GM12878 (cell line): ENCODE results near the gene GRAMD2B.

ENCODE experiments used
- CBX5 ChIP-seq: sonication (generic); IDR thresholded peaks from 2 replicates; pipeline ENCODE4 v1.6.1; 2016; ENCODE audit warnings: low read depth, moderate library complexity, mild to moderate bottlenecking, inconsistent platforms
- DPF2 ChIP-seq: fragments of 450-650 bp; IDR thresholded peaks from 2 replicates; pipeline ENCODE4 v1.6.1; 2017; ENCODE audit warnings: mild to moderate bottlenecking
- EP300 ChIP-seq, 2 experiments: fragments of 150-350 bp in 1 of 2; IDR thresholded peaks; 2 replicates each; pipeline ENCODE4 v1.6.1; 2011 to 2012; ENCODE audit warnings: low read depth in 2 of 2, low read length in 2 of 2, borderline replicate concordance in 1 of 2, improper control_type of control experiment in 1 of 2, inconsistent platforms in 1 of 2; ENCODE audit not compliant: control insufficient read depth in 1 of 2
- ESRRA ChIP-seq: IDR thresholded peaks from 2 replicates; pipeline ENCODE4 v1.6.1; 2012; ENCODE audit warnings: mild to moderate bottlenecking, low read length, improper control_type of control experiment
- EZH2 ChIP-seq: IDR thresholded peaks from 2 replicates; pipeline ENCODE4 v1.6.1; 2012; ENCODE audit warnings: low read depth, mild to moderate bottlenecking, control low read depth, inconsistent platforms, low read length, borderline replicate concordance; ENCODE audit not compliant: control insufficient read depth
- NFIC ChIP-seq: IDR thresholded peaks from 2 replicates; pipeline ENCODE4 v1.6.1; 2012; ENCODE audit warnings: low read depth, mild to moderate bottlenecking, inconsistent platforms, low read length, moderate library complexity
- POLR2A ChIP-seq: IDR thresholded peaks from 2 replicates; pipeline ENCODE4 v1.6.1; 2011; ENCODE audit warnings: low read depth, mild to moderate bottlenecking, low read length
- SIX5 ChIP-seq: IDR thresholded peaks from 2 replicates; pipeline ENCODE4 v1.6.1; 2011; ENCODE audit warnings: mild to moderate bottlenecking, low read depth, low read length, moderate library complexity; ENCODE audit not compliant: severe bottlenecking
- SP1 ChIP-seq: IDR thresholded peaks from one replicate; pipeline ENCODE4 v1.6.1; 2011; ENCODE audit warnings: low read depth, low read length
- ZNF274 ChIP-seq: IDR thresholded peaks from one replicate; pipeline ENCODE4 v1.8.0; 2011; ENCODE audit not compliant: insufficient read length, insufficient read depth
- TF ChIP-seq, protein P1 (sequence below), 3 experiments: IDR thresholded peaks in 2 of 3; conservative IDR thresholded peaks in 1 of 3; 2 replicates each; pipeline ENCODE4 v1.5.1; 2011; ENCODE audit warnings: low read depth in 3 of 3, low read length in 3 of 3, mild to moderate bottlenecking in 3 of 3, control low read depth in 2 of 3, moderate library complexity in 2 of 3, inconsistent platforms in 1 of 3, mixed read lengths in 1 of 3; ENCODE audit not compliant: control insufficient read depth in 2 of 3, insufficient read depth in 1 of 3; ENCODE audit errors: extremely low read depth in 1 of 3
- TF ChIP-seq, protein P2 (sequence below): IDR thresholded peaks from 2 replicates; pipeline ENCODE4 v1.6.1; 2011; ENCODE audit warnings: mild to moderate bottlenecking, low read depth, low read length, moderate library complexity; ENCODE audit not compliant: insufficient replicate concordance

DNA sequence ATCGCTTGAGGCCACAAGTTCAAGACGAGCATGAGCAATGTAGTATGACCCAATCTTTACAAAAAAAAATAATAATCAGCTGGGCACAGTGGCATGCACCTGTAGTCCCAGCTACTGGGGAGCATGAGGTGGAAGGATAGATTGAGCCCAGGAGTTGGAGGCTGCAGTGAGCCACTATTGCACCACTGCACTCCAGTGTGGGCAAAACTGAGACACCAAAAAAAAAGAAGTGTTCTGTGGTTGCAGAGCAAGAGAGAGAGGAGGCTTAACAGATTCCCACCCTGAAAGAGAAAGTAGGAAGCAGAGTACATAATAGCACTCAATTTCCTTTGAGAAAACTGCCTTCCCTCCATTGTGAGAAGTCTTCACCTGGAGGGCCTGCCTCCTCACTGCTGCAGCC lies 119.2 kb downstream of the GRAMD2B start:
- TF ChIP-seq, protein P1, sequence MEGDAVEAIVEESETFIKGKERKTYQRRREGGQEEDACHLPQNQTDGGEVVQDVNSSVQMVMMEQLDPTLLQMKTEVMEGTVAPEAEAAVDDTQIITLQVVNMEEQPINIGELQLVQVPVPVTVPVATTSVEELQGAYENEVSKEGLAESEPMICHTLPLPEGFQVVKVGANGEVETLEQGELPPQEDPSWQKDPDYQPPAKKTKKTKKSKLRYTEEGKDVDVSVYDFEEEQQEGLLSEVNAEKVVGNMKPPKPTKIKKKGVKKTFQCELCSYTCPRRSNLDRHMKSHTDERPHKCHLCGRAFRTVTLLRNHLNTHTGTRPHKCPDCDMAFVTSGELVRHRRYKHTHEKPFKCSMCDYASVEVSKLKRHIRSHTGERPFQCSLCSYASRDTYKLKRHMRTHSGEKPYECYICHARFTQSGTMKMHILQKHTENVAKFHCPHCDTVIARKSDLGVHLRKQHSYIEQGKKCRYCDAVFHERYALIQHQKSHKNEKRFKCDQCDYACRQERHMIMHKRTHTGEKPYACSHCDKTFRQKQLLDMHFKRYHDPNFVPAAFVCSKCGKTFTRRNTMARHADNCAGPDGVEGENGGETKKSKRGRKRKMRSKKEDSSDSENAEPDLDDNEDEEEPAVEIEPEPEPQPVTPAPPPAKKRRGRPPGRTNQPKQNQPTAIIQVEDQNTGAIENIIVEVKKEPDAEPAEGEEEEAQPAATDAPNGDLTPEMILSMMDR (IDR thresholded peaks at IDR 0.05 in 2 of 3, conservative IDR thresholded peaks at IDR 0.05 in 1 of 3; ENCODE audit: control insufficient read depth in 2 of 3, extremely low read depth in 1 of 3, insufficient read depth in 1 of 3, low read depth in 3 of 3, low read length in 3 of 3): no peak
- TF ChIP-seq POLR2A: no peak
- TF ChIP-seq ZNF274: no peak
- no peak for TF ChIP-seq NFIC
- TF ChIP-seq EP300 (IDR thresholded peaks at IDR 0.05; ENCODE audit: borderline replicate concordance in 1 of 2, control insufficient read depth in 1 of 2, low read depth in 2 of 2, low read length in 2 of 2): no peak
- TF ChIP-seq, protein P2, sequence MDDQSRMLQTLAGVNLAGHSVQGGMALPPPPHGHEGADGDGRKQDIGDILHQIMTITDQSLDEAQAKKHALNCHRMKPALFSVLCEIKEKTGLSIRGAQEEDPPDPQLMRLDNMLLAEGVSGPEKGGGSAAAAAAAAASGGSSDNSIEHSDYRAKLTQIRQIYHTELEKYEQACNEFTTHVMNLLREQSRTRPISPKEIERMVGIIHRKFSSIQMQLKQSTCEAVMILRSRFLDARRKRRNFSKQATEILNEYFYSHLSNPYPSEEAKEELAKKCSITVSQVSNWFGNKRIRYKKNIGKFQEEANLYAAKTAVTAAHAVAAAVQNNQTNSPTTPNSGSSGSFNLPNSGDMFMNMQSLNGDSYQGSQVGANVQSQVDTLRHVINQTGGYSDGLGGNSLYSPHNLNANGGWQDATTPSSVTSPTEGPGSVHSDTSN: no peak
- no peak for TF ChIP-seq DPF2
- TF ChIP-seq SP1: no peak
- no peak for TF ChIP-seq SIX5
- no peak for TF ChIP-seq ESRRA
- no peak for TF ChIP-seq CBX5
- no peak for TF ChIP-seq EZH2
